GM21526 (cell line): ENCODE data around the gene CACNG8.
"Not testable (repeated sequence)": the region's sequence is repeated elsewhere in the genome, so short reads cannot be mapped to it uniquely, and the experiment has no call there.

ENCODE experiments used
- ATAC-seq: cut with Tn5 transposase; IDR thresholded peaks from one replicate; pipeline ENCODE4 v1.9.1; 2021; ENCODE audit warnings: moderate library complexity; ENCODE audit not compliant: unreplicated experiment, low FRiP score

Gene CACNG8

GRCh38 chr19:54030895-54031586 is 68.3 kb downstream of the CACNG8 start:
- no peak for ATAC-seq

DNA sequence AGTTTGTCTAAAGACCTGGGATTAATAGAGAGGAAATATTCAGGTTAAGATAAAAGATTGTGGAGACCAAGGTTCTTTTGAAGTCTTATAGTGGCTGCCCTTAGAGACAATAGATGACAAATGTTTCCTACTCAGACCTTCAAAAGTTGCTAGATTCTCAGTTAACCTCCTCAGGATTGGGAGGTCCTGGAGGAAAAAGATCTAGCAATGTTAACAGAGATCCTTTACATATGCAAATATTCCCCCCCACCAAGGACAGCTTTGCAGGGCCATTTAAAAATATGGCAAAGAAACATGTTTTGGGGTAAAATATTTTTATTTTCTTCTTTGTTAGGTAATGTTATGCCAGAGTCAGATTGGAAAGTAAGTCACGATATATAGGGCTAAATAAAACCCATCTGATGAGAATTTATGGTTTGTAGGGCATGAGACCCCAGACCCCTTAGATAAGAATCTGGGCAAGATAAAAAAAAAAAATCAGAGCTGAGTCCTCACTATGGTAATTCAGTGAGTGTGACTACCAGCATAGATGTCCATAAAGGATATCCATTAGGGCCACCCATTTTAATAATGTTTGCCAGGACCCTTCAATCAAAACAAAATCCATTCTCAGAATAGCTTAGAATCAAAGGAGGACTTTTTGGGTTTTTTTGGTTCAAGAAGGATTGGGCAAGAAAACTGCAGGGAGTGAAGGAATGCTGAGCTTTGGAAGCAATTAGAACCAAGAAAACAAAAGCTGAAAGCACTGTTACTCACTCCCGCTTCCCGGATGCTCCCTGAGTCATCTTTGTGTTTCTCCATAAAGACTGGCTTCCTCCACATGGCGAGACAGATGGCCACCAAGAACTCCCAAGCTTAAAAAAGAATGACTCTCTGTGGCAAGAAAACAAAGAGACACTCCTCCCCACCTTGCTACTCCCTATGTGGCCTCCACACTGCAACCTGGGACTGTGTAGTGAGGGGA is 72.8 kb downstream of the CACNG8 start:
- ATAC-seq = no peak

- ATAC-seq = not testable (repeated sequence)
Observed at GRCh38 chr19:54036542-54036941, 73.8 kb downstream of the CACNG8 start.
